ENCODE results near the gene CRADD. TPM values are rescaled to one million over a fixed set of nuclear protein-coding genes. Genes with fewer than 3 reads are reported as not detected.

The CRADD gene
- total RNA-seq, 6 donors from 2014 or later = 13.7 to 40.7 (median 29.0) TPM

DNA sequence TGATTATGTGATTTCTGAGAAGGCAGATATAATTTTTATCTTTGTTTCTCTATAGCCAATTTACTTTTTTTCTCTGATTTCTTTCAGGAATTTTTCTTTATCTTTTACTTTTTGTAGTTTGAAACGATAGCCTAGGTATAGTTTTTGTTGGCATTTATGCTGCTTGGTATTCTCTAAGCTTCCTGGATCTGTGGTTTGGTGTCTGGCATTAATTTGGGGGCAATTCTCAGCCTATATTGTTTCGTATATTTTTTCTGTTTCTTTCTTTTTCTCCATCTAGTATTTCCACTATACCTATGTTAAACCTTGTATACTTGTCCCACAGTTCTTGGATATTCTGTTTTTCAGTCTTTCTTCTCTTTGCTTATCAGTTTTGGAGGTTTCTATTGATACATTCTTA is 45.0 kb downstream of the CRADD start:
- Histone ChIP-seq H3K36me3 (no peaks in the 10 kb centered on the region), H3K4me1 (peaks cover 0 to 3% (median 1%) of the 10 kb centered on the region in 4 donors), H3K27ac (no peak overlapping the region), H3K4me3 (no peak overlapping the region), H3K9me3 (peaks cover 0 to 3% (median 0%) of the 10 kb centered on the region in 4 donors), H3K27me3 (no peaks in the 10 kb centered on the region)
- DNase-seq (no peak), ATAC-seq (ENCODE audit: low FRiP score in 2 of 2) (no peak)
- 97 to 98% methylated on average over 2 of the region's 2 CpGs for WGBS, 2 donors
- TF ChIP-seq, protein P1, sequence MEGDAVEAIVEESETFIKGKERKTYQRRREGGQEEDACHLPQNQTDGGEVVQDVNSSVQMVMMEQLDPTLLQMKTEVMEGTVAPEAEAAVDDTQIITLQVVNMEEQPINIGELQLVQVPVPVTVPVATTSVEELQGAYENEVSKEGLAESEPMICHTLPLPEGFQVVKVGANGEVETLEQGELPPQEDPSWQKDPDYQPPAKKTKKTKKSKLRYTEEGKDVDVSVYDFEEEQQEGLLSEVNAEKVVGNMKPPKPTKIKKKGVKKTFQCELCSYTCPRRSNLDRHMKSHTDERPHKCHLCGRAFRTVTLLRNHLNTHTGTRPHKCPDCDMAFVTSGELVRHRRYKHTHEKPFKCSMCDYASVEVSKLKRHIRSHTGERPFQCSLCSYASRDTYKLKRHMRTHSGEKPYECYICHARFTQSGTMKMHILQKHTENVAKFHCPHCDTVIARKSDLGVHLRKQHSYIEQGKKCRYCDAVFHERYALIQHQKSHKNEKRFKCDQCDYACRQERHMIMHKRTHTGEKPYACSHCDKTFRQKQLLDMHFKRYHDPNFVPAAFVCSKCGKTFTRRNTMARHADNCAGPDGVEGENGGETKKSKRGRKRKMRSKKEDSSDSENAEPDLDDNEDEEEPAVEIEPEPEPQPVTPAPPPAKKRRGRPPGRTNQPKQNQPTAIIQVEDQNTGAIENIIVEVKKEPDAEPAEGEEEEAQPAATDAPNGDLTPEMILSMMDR (IDR thresholded peaks at IDR 0.05) = no peak
- no peak for TF ChIP-seq POLR2A (IDR thresholded peaks at IDR 0.05)

DNA sequence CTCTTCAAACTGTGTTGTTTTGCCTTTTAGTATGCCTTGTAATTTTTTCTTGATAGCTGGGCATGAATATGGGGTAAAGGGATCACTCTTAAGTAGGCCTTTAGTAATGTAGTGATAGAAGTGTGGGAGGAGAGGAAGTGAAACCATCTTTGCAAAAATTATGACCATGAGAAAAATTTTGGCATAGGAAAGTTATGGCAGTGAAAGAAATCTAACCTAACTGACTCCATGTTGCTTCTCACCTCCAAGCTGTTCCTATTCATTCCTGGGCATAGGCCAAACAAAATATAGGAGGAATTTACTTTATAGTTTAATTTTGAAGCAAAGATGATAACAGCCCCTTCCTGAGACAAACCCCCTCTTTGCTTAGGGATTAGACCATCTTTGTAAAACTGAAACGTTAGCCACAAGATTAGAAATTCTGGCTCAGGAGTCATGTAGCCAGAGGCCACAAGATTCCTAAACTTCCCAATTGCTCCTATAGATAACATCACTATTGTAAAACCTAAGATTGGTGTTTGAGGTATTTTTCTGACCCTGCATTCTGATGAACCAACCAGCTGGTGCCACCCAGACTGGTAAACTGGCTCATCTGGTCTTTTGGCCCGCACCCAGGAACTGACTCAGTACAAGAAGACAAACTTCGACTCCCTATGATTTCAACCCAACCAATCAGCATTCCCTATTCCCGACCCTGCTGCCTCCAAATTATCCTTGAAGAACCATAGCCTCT is 45.8 kb downstream of the CRADD start:
- DNase-seq (no peak), ATAC-seq (ENCODE audit: low FRiP score in 2 of 2) (no peak)
- Histone ChIP-seq H3K36me3 (no peaks in the 10 kb centered on the region), H3K4me3 (no peak overlapping the region), H3K9me3 (peaks cover 0 to 3% (median 0%) of the 10 kb centered on the region in 4 donors), H3K4me1 (peaks cover 0 to 9% (median 3%) of the 10 kb centered on the region in 4 donors), H3K27ac (no peak overlapping the region), H3K27me3 (no peaks in the 10 kb centered on the region)
- TF ChIP-seq, protein P1 (IDR thresholded peaks at IDR 0.05) = no peak
- TF ChIP-seq POLR2A (IDR thresholded peaks at IDR 0.05) = no peak
- no peak for TF ChIP-seq POLR2AphosphoS5 (IDR thresholded peaks at IDR 0.05)
- TF ChIP-seq EP300 (IDR thresholded peaks at IDR 0.05) = no peak
- 88 to 93% methylated on average over 4 of the region's 4 CpGs for WGBS, 2 donors

DNA sequence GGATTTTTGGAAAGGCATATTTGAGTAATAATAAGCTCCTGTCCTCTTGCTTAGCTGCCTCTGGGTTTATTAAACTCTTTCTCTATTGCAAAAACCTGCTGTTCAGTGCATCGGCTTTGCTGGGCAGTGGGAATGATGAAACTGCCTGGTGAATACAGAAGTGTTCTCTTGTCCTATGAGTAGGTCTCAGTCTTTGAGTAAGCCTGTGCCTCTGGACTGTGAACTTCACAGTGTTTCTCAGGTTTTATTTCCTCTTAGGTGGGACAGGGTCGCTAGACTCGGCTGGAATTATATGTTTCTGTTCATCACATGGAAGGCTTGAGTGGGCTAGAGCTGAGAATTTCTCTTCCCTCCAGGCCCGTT is 46.4 kb downstream of the CRADD start:
- TF ChIP-seq POLR2AphosphoS5 (IDR thresholded peaks at IDR 0.05) (no peak), POLR2A (IDR thresholded peaks at IDR 0.05) (no peak), EP300 (IDR thresholded peaks at IDR 0.05) (no peak)
- TF ChIP-seq, protein P1 (IDR thresholded peaks at IDR 0.05) = no peak
- Histone ChIP-seq H3K9me3 (peaks cover 0 to 2% (median 0%) of the 10 kb centered on the region in 4 donors), H3K4me1 (peaks cover 0 to 9% (median 3%) of the 10 kb centered on the region in 4 donors), H3K27ac (no peak overlapping the region), H3K27me3 (no peaks in the 10 kb centered on the region), H3K4me3 (no peak overlapping the region), H3K36me3 (no peaks in the 10 kb centered on the region)
- DNase-seq (no peak), ATAC-seq (ENCODE audit: low FRiP score in 2 of 2) (no peak)
- 93 to 95% methylated on average over 4 of the region's 4 CpGs for WGBS, 2 donors

DNA sequence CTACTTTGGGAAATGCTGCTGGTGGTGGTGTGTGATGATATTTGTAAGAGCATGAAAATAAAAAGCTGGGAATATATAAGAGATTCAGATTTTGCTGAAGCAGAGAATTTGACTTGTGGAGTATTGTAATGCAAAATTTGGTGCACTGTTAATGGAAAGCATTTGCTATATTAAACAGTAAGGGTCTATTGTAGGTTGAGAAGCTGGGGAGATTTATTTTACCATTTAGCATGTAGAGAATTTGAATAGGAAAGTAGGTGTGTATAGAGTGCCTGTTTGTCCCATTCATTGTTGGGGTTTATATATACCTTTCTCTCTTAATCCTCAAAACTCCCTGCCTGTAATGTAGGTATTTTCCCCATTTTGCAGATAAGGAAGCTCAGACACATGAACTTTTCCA is 48.4 kb downstream of the CRADD start:
- no peak for ATAC-seq (ENCODE audit: low FRiP score in 2 of 2)
- Histone ChIP-seq H3K4me3 (no peak overlapping the region), H3K9me3 (no peaks in the 10 kb centered on the region), H3K36me3 (no peaks in the 10 kb centered on the region), H3K27ac (no peak overlapping the region), H3K27me3 (no peaks in the 10 kb centered on the region), H3K4me1 (peaks cover 0 to 9% (median 3%) of the 10 kb centered on the region in 4 donors)
- TF ChIP-seq POLR2AphosphoS5 (IDR thresholded peaks at IDR 0.05) = no peak
- DNase-seq = no peak

DNA sequence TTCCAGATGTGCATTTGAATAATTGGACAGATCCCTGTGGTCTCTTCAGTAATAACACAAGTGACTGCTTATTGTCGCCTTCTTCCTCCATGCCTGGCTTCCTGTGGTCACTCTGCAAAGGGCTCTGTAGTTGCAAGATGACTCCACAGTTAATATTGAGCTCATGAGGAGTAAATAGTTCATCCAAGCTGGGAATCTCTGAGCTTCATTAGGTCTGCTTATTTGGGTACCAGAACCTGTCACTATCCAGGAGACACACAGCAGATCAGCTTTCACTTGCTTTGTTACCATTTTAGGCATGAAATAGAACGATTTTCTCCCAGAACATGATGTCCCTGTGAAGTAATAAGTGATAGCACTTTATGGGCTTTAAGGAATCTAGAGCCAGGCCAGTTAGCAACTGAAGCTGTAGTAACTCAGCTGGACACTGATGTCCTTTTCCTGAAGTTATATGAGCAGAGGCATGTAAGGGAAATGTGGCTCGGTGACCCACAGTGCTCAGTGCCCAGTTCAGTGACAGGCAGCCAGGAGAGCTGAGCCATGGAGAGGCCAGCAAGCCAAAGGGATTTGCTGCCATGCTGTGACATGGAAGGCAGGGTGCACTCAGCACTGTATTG is 50.1 kb downstream of the CRADD start:
- H3K4me1 ChIP-seq = peaks cover 0 to 9% (median 6%) of the 10 kb centered on the region in 4 donors
- no peaks in the 10 kb centered on the region for H3K27me3 ChIP-seq
- no peak for TF ChIP-seq POLR2A (IDR thresholded peaks at IDR 0.05)
- TF ChIP-seq POLR2AphosphoS5 (IDR thresholded peaks at IDR 0.05) = no peak
- TF ChIP-seq, protein P1 (IDR thresholded peaks at IDR 0.05) = no peak
- TF ChIP-seq EP300 (IDR thresholded peaks at IDR 0.05) = peak in 2 of 4 donors; percentile 40 to 63
- no peak for DNase-seq
- no peak overlapping the region for H3K27ac ChIP-seq
- 69 to 72% methylated on average over 3 of the region's 3 CpGs for WGBS, 2 donors
- ATAC-seq (ENCODE audit: low FRiP score in 2 of 2) = no peak
- no peaks in the 10 kb centered on the region for H3K36me3 ChIP-seq
- no peaks in the 10 kb centered on the region for H3K9me3 ChIP-seq
- H3K4me3 ChIP-seq = no peak overlapping the region
